HepG2 (cell line): ENCODE data around the gene IL17RC. TPM values are rescaled to one million over a fixed set of nuclear protein-coding genes. Genes with fewer than 3 reads are reported as not detected.

Experiments used
- ATAC-seq: fragments of 200-7000 bp; cut with Tn5 transposase; 3 replicates; pipeline ENCODE4 v1.9.1; 2020; ENCODE audit warnings: mild to moderate bottlenecking, moderate library complexity
- BruUV-seq: library from RNA; stranded (reverse); fragments of 400-500 nt; replicated peaks from 2 replicates; lab custom pipeline; 2021; lab: Mats Ljungman, UMichigan
- CTCF ChIA-PET: fragments of 300-600 bp; formaldehyde crosslinking; extraction: SDS; loops from one replicate; lab custom pipeline; 2021; ENCODE audit warnings: low total read pairs, inconsistent platforms, low intra/inter-chr PET ratio; lab: Yijun Ruan, JAX
- POLR2A ChIA-PET: fragments of 350-600 bp; sonication (Branson Sonifier 250); formaldehyde crosslinking; loops from one replicate; lab custom pipeline; 2020; ENCODE audit warnings: antibody characterized with exemption, inconsistent platforms; lab: Yijun Ruan, JAX
- DNase-seq: peaks from one replicate; pipeline ENCODE4 v3.0.0-alpha.2; 2015; ENCODE audit warnings: low spot score
- FAIRE-seq: peaks from 3 replicates; lab custom pipeline; 2011; peaks lifted over from hg19 to GRCh38; lab: Jason Lieb, UNC
- H2AFZ ChIP-seq: one replicate; pipeline ENCODE4 v1.6.1; 2011; ENCODE audit warnings: low read length, inconsistent platforms
- H3K27ac ChIP-seq: fragments of 300-600 bp; 3 replicates; pipeline ENCODE4 v1.8.0; 2011; ENCODE audit warnings: mixed run types, mild to moderate bottlenecking, mixed read lengths, low read length, inconsistent platforms; ENCODE audit not compliant: insufficient read depth; ENCODE audit errors: extremely low read length
- H3K27me3 ChIP-seq, 2 experiments: fragments of 200-600 bp in 1 of 2; 2 replicates in 1 of 2; 3 replicates in 1 of 2; pipeline versions ENCODE4 v1.6.0 to v1.8.0; 2011; ENCODE audit warnings: low read length in 2 of 2, mild to moderate bottlenecking in 2 of 2, moderate library complexity in 2 of 2, inconsistent platforms in 1 of 2; ENCODE audit not compliant: insufficient read depth in 2 of 2, control insufficient read depth in 1 of 2
- H3K36me3 ChIP-seq, 2 experiments: fragments of 200-600 bp in 1 of 2; replicated peaks in 1 of 2; 2 replicates in 1 of 2; 3 replicates in 1 of 2; pipeline versions ENCODE4 v1.5.1 to v1.8.0; 2011; ENCODE audit warnings: low read length in 2 of 2, inconsistent platforms in 1 of 2; ENCODE audit not compliant: insufficient read depth in 2 of 2, control insufficient read depth in 1 of 2
- H3K4me1 ChIP-seq: 2 replicates; pipeline ENCODE4 v1.5.1; 2012; ENCODE audit warnings: low read length, inconsistent platforms; ENCODE audit not compliant: insufficient read depth
- H3K4me2 ChIP-seq: 2 replicates; pipeline ENCODE4 v1.6.0; 2011; ENCODE audit warnings: low read depth, low read length, inconsistent platforms
- H3K4me3 ChIP-seq, 3 experiments: fragments of 200-600 bp in 1 of 3; sonication (generic), shearing (Covaris generic) in 1 of 3; replicated peaks in 1 of 3; 2 replicates each; pipeline ENCODE4 v1.5.1; 2011 to 2016; ENCODE audit warnings: low read length in 3 of 3, inconsistent platforms in 2 of 3, low read depth in 2 of 3, mild to moderate bottlenecking in 2 of 3, control low read depth in 1 of 3, mixed read lengths in 1 of 3; ENCODE audit not compliant: insufficient read depth in 1 of 3
- H3K79me2 ChIP-seq: one replicate; pipeline ENCODE4 v1.6.1; 2011; ENCODE audit warnings: low read length, inconsistent platforms; ENCODE audit not compliant: insufficient read depth
- H3K9ac ChIP-seq: 2 replicates; pipeline ENCODE4 v1.6.0; 2011; ENCODE audit warnings: mild to moderate bottlenecking, low read depth, low read length, inconsistent platforms; ENCODE audit not compliant: insufficient read depth
- H3K9me3 ChIP-seq: 2 replicates; pipeline ENCODE4 v1.5.1; 2012; ENCODE audit warnings: mild to moderate bottlenecking, low read length
- H4K20me1 ChIP-seq: 2 replicates; pipeline ENCODE4 v1.6.0; 2011; ENCODE audit warnings: inconsistent platforms, mild to moderate bottlenecking, low read length, moderate library complexity; ENCODE audit not compliant: insufficient read depth
- CSRNP2 ChIP-seq: sonication (generic); formaldehyde crosslinking; conservative IDR thresholded peaks from 2 replicates; pipeline ENCODE4 v1.8.0; 2022; ENCODE audit warnings: low read depth, missing genetic modification reagents
- DMAP1 ChIP-seq: IDR thresholded peaks from 2 replicates; pipeline ENCODE4 v1.6.1; 2016
- GATAD1 ChIP-seq: IDR thresholded peaks from 2 replicates; pipeline ENCODE4 v1.6.1; 2016; ENCODE audit warnings: missing genetic modification reagents, missing compliant biosample characterization
- PPARG ChIP-seq: conservative IDR thresholded peaks from 2 replicates; pipeline ENCODE4 v1.6.1; 2016; ENCODE audit warnings: missing biosample characterization, missing genetic modification reagents
- SMARCE1 ChIP-seq: fragments of 450-650 bp; IDR thresholded peaks from 2 replicates; pipeline ENCODE4 v1.6.1; 2017; ENCODE audit warnings: borderline replicate concordance
- SPEN ChIP-seq: sonication (generic); formaldehyde crosslinking; IDR thresholded peaks from 2 replicates; pipeline ENCODE4 v1.5.1; 2020; ENCODE audit warnings: low read depth, mild to moderate bottlenecking, missing genetic modification reagents
- TRIM24 ChIP-seq: sonication (generic); formaldehyde crosslinking; IDR thresholded peaks from 2 replicates; pipeline ENCODE4 v1.8.0; 2022; ENCODE audit warnings: mild to moderate bottlenecking, missing genetic modification reagents
- ZBTB21 ChIP-seq: sonication (generic); formaldehyde crosslinking; IDR thresholded peaks from 2 replicates; pipeline ENCODE4 v1.4.0; 2020; ENCODE audit warnings: missing genetic modification reagents
- ZFX ChIP-seq: sonication (generic); formaldehyde crosslinking; IDR thresholded peaks from 2 replicates; pipeline ENCODE4 v1.4.0; 2020; ENCODE audit warnings: mild to moderate bottlenecking, low read depth, missing genetic modification reagents, moderate library complexity
- ZNF281 ChIP-seq: sonication (generic); formaldehyde crosslinking; IDR thresholded peaks from 2 replicates; pipeline ENCODE4 v1.4.0; 2020; ENCODE audit warnings: missing genetic modification reagents, borderline replicate concordance
- ZNF816 ChIP-seq: sonication (generic); formaldehyde crosslinking; IDR thresholded peaks from 2 replicates; pipeline ENCODE4 v1.8.0; 2022; ENCODE audit warnings: missing genetic modification reagents, mild to moderate bottlenecking, borderline replicate concordance
- WGBS: methylation state at CpG from one replicate; pipeline ENCODE4 v1.1.6; 2017; ENCODE audit warnings: low lambda C conversion rate; 5-methylcytosine and 5-hydroxymethylcytosine counted together
- in situ Hi-C: cut with HindIII; loops from 2 replicates; pipeline ENCODE4 v1.10.0; 2017; ENCODE audit warnings: low pct_unique_long_range_greater_than_20kb; ENCODE audit not compliant: extremely low pct_ligation_motif_present
- intact Hi-C: fragments of 100-400 bp; cut with micrococcal nuclease; formaldehyde crosslinking; loops from one replicate; pipeline ENCODE4 v1.10.0; 2022; ENCODE audit not compliant: unreplicated experiment
- polyA plus RNA-seq, 8 experiments: library from polyadenylated mRNA; depleted of rRNA in 3 of 8; stranded (reverse) in 7 of 8; unstranded in 1 of 8; fragments of >200 nt; fragmentation: Illumina TruSeq in 4 of 8; extraction: Trizol in 4 of 8; gene quantifications; 2 replicates each; pipeline versions ENCODE4 v1.2.1 to v1.2.3, GENCODE V29; 2011 to 2016; ENCODE audit warnings: low read depth in 4 of 8, missing spikeins in 1 of 8, mixed read lengths in 1 of 8; ENCODE audit not compliant: insufficient read depth in 1 of 8
- total RNA-seq, 5 experiments: library from RNA; depleted of rRNA; stranded (reverse); fragments of >200 nt; fragmentation: Illumina TruSeq; extraction: Trizol; gene quantifications; 2 replicates each; pipeline ENCODE4 v1.2.3, GENCODE V29; 2016; ENCODE audit warnings: low read depth in 1 of 5
- TF ChIP-seq, protein P1 (sequence below): IDR thresholded peaks from 2 replicates; pipeline ENCODE4 v1.6.1; 2016; ENCODE audit warnings: low read depth, control low read depth

The IL17RC gene
- total and polyA plus RNA-seq, 2 of the 13 experiments (the other 11 are each of a cell fraction or from before 2014, with no cell fraction given) = 20.7 to 24.0 TPM

DNA sequence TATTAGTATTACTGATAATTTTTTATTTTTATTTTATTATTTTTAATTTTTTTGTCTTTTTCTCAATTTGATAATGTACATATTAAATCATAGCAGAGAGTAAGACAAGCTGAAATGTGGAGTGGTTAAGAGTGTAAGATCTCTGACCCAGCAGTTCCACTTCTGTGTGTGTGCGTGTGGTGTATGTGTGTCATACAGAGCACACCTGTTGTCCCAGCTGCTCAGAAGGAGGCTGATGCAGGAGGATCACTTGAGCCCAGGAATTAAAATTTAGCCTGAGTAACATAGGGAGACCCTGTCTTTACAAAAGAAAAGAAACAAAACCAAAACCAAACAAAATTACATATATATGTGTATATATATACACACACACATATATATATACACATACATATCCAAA, 35.5 kb upstream of the IL17RC start:
- ATAC-seq (no peak), FAIRE-seq (no peak), DNase-seq (no peak)
- intact Hi-C loops (no loop called here), in situ Hi-C loops (no loop called here)
- Histone ChIP-seq H3K4me2 (no peak overlapping the region), H3K9me3 (no peaks in the 10 kb centered on the region), H3K36me3 (no peaks in the 10 kb centered on the region), H2AFZ (no peak overlapping the region), H3K27ac (no peak overlapping the region), H3K27me3 (no peaks in the 10 kb centered on the region), H3K9ac (no peak overlapping the region), H4K20me1 (no peaks in the 10 kb centered on the region), H3K79me2 (no peaks in the 10 kb centered on the region), H3K4me1 (peaks cover 30% of the 10 kb centered on the region), H3K4me3 (no peak overlapping the region)
- ChIA-PET POLR2A (interaction anchor here (2.5 to 3.5 kb wide), 2 partner anchors 9 to 16 kb away, joined by 9 to 14 read pairs; partner anchors contain the start of gene JAGN1), CTCF (no interaction called here)
- WGBS = 92% methylated on average over 1 of the region's 1 CpG
- no TSS peak for BruUV-seq
- no peak for TF ChIP-seq ZBTB21 (CRISPR knock-in tag)
- TF ChIP-seq CSRNP2 = no peak
- TF ChIP-seq PPARG (CRISPR knock-in tag) = no peak
- no peak for TF ChIP-seq SPEN
- TF ChIP-seq DMAP1 (CRISPR knock-in tag) = no peak

GRCh38 chr3:9883706-9884554, 33.0 kb upstream of the IL17RC start:
- no peak for ATAC-seq
- no peaks in the 10 kb centered on the region for H4K20me1 ChIP-seq
- in situ Hi-C loops = no loop called here
- no peak overlapping the region for H3K27ac ChIP-seq
- 62% methylated on average over 6 of the region's 7 CpGs for WGBS
- POLR2A ChIA-PET = interaction anchor here (1.3 to 2.0 kb wide), 5 partner anchors 13 to 49 kb away, joined by 4 to 7 read pairs (median 5); partner anchors contain the start of genes CRELD1 and IL17RE
- H3K9me3 ChIP-seq = no peaks in the 10 kb centered on the region
- BruUV-seq = no TSS peak
- intact Hi-C loops = no loop called here
- H3K4me1 ChIP-seq = peaks cover 33% of the 10 kb centered on the region
- H3K36me3 ChIP-seq = no peaks in the 10 kb centered on the region
- no peak for FAIRE-seq
- DNase-seq = no peak
- CTCF ChIA-PET = no interaction called here
- H3K4me2 ChIP-seq = no peak overlapping the region
- H3K9ac ChIP-seq = no peak overlapping the region
- no peak overlapping the region for H2AFZ ChIP-seq
- no peak overlapping the region for H3K4me3 ChIP-seq
- no peaks in the 10 kb centered on the region for H3K27me3 ChIP-seq
- H3K79me2 ChIP-seq = no peaks in the 10 kb centered on the region
- no peak for TF ChIP-seq GATAD1 (CRISPR knock-in tag)
- no peak for TF ChIP-seq ZNF816 (CRISPR knock-in tag)
- TF ChIP-seq SMARCE1 = no peak
- no peak for TF ChIP-seq ZNF281
- TF ChIP-seq, protein P1, sequence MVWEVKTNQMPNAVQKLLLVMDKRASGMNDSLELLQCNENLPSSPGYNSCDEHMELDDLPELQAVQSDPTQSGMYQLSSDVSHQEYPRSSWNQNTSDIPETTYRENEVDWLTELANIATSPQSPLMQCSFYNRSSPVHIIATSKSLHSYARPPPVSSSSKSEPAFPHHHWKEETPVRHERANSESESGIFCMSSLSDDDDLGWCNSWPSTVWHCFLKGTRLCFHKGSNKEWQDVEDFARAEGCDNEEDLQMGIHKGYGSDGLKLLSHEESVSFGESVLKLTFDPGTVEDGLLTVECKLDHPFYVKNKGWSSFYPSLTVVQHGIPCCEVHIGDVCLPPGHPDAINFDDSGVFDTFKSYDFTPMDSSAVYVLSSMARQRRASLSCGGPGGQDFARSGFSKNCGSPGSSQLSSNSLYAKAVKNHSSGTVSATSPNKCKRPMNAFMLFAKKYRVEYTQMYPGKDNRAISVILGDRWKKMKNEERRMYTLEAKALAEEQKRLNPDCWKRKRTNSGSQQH (CRISPR knock-in tag) = no peak
- TF ChIP-seq ZFX = no peak
- no peak for TF ChIP-seq TRIM24 (CRISPR knock-in tag)
